ENCODE results near the gene GABARAP.

Gene GABARAP

DNA sequence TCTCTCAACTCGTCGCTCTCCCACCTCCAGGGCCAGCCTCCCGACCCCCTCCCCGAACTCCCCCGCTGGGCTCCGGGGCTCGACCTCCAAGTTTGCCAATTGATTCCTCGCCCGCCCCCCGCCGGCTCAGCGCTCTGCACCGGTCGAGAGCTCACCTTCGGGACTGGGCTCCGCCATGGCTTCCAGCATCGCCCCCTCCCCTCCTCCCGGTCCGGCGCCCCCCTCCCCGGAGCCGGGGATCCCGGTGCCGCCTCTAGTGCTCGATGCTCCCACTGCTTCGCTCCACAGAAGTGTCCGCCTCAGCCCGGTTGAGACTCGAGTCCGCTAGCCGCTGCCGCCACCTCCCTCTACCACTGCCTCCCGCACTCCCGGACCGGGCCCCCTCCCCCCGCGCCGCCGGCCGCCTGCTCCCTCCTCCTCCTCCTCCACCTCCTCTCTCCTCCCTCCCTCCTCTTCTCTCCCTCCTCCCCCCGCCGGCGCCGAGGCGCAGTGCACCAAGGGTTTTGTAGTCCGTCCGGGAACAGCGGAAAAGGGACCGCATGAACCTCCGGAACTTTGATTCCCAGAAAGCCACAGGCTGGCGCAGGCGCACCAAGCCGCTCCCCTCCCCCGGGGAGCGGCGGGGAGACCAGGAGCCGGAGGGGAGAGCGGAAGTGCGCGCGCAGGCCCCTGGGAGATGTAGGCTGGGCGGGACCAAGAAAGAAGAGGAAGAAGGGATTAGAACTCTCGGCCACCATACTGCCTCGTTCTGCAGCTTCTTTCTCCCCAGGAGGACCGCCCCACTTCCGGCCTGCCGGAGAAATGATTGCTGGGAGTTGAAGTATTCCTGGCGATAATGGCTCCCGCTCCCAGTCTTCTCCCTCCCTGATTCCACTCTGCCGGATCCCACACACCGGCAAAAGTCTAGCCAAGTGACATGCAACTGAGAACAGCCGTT, 2.9 kb downstream of the GABARAP start, which contains the start of gene PHF23 (continued):
- TF ChIP-seq ZNF768 (tag by site-specific recombination; IDR thresholded peaks at IDR 0.05) (no peak), ZBTB17 (tag by site-specific recombination; IDR thresholded peaks at IDR 0.05) (peak; percentile 94), ZNF366 (tag by site-specific recombination; conservative IDR thresholded peaks at IDR 0.05) (peak; percentile 100), ZNF837 (tag by site-specific recombination; IDR thresholded peaks at IDR 0.05) (no peak), INSM2 (tag by site-specific recombination; IDR thresholded peaks at IDR 0.05) (no peak; the same call in 1 of the 2 replicates), ZNF239 (tag by site-specific recombination; IDR thresholded peaks at IDR 0.05) (no peak), KLF9 (tag by site-specific recombination; IDR thresholded peaks at IDR 0.05; ENCODE audit: low read depth) (peak; percentile 66; the same call in 1 of the 2 replicates), ZNF580 (tag by site-specific recombination; IDR thresholded peaks at IDR 0.05) (no peak), ZNF324 (tag by site-specific recombination; IDR thresholded peaks at IDR 0.05) (no peak; the same call in 1 of the 2 replicates), ZNF596 (tag by site-specific recombination; IDR thresholded peaks at IDR 0.05) (no peak), ZNF792 (tag by site-specific recombination; IDR thresholded peaks at IDR 0.05) (no peak), ZNF658 (tag by site-specific recombination; IDR thresholded peaks at IDR 0.05) (no peak), ZNF169 (tag by site-specific recombination; IDR thresholded peaks at IDR 0.05) (no peak), ZNF624 (tag by site-specific recombination; IDR thresholded peaks at IDR 0.05) (no peak), ZIC2 (tag by site-specific recombination; IDR thresholded peaks at IDR 0.05) (peak; percentile 54), ZBTB20 (tag by site-specific recombination; IDR thresholded peaks at IDR 0.05) (peak; percentile 65; the same call in 1 of the 2 replicates), GLI2 (tag by site-specific recombination; IDR thresholded peaks at IDR 0.05; ENCODE audit: borderline replicate concordance, low read depth) (no peak), PRDM4 (tag by site-specific recombination; IDR thresholded peaks at IDR 0.05) (0 out of 2 replicates have a peak, but pooled peaks have one; percentile 14), ZNF157 (tag by site-specific recombination; IDR thresholded peaks at IDR 0.05) (no peak), ZSCAN23 (tag by site-specific recombination; IDR thresholded peaks at IDR 0.05) (no peak)
- TF ChIP-seq, protein P1, sequence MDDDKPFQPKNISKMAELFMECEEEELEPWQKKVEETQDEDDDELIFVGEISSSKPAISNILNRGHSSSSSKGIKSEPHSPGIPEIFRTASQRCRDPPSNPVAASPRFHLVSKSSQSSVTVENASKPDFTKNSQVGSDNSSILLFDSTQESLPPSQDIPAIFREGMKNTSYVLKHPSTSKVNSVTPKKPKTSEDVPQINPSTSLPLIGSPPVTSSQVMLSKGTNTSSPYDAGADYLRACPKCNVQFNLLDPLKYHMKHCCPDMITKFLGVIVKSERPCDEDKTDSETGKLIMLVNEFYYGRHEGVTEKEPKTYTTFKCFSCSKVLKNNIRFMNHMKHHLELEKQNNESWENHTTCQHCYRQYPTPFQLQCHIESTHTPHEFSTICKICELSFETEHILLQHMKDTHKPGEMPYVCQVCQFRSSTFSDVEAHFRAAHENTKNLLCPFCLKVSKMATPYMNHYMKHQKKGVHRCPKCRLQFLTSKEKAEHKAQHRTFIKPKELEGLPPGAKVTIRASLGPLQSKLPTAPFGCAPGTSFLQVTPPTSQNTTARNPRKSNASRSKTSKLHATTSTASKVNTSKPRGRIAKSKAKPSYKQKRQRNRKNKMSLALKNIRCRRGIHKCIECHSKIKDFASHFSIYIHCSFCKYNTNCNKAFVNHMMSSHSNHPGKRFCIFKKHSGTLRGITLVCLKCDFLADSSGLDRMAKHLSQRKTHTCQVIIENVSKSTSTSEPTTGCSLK (tag by site-specific recombination; IDR thresholded peaks at IDR 0.05) = no peak
- TF ChIP-seq, protein P2, sequence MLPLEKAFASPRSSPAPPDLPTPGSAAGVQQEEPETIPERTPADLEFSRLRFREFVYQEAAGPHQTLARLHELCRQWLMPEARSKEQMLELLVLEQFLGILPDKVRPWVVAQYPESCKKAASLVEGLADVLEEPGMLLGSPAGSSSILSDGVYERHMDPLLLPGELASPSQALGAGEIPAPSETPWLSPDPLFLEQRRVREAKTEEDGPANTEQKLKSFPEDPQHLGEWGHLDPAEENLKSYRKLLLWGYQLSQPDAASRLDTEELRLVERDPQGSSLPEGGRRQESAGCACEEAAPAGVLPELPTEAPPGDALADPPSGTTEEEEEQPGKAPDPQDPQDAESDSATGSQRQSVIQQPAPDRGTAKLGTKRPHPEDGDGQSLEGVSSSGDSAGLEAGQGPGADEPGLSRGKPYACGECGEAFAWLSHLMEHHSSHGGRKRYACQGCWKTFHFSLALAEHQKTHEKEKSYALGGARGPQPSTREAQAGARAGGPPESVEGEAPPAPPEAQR (tag by site-specific recombination; IDR thresholded peaks at IDR 0.05) = no peak
- TF ChIP-seq, protein P3, sequence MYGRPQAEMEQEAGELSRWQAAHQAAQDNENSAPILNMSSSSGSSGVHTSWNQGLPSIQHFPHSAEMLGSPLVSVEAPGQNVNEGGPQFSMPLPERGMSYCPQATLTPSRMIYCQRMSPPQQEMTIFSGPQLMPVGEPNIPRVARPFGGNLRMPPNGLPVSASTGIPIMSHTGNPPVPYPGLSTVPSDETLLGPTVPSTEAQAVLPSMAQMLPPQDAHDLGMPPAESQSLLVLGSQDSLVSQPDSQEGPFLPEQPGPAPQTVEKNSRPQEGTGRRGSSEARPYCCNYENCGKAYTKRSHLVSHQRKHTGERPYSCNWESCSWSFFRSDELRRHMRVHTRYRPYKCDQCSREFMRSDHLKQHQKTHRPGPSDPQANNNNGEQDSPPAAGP (tag by site-specific recombination; IDR thresholded peaks at IDR 0.05) = no peak
- TF ChIP-seq, protein P4, sequence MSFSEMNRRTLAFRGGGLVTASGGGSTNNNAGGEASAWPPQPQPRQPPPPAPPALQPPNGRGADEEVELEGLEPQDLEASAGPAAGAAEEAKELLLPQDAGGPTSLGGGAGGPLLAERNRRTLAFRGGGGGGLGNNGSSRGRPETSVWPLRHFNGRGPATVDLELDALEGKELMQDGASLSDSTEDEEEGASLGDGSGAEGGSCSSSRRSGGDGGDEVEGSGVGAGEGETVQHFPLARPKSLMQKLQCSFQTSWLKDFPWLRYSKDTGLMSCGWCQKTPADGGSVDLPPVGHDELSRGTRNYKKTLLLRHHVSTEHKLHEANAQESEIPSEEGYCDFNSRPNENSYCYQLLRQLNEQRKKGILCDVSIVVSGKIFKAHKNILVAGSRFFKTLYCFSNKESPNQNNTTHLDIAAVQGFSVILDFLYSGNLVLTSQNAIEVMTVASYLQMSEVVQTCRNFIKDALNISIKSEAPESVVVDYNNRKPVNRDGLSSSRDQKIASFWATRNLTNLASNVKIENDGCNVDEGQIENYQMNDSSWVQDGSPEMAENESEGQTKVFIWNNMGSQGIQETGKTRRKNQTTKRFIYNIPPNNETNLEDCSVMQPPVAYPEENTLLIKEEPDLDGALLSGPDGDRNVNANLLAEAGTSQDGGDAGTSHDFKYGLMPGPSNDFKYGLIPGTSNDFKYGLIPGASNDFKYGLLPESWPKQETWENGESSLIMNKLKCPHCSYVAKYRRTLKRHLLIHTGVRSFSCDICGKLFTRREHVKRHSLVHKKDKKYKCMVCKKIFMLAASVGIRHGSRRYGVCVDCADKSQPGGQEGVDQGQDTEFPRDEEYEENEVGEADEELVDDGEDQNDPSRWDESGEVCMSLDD (tag by site-specific recombination; IDR thresholded peaks at IDR 0.05) = peak; percentile 73
